Prostate gland (tissue), 2 donors: Measurements from ENCODE around the gene NID1. TPM values are rescaled to one million over a fixed set of nuclear protein-coding genes. Genes with fewer than 3 reads are reported as not detected.

Source experiments
- DNase-seq: peaks from one replicate; pipeline ENCODE4 v3.0.0-alpha.2; 2019; ENCODE audit warnings: low spot score
- H3K27ac ChIP-seq, 2 donors: fragments of 200-600 bp; sonication (generic); 2 replicates each; pipeline ENCODE4 v1.5.1; 2017 to 2019
- H3K27me3 ChIP-seq: fragments of 200-600 bp; sonication (generic); replicated peaks from 2 replicates; pipeline ENCODE4 v1.5.1; 2019; ENCODE audit not compliant: insufficient read depth
- H3K36me3 ChIP-seq, 2 donors: fragments of 200-600 bp; sonication (generic); 1 replicate in 1 of 2; 2 replicates in 1 of 2; pipeline versions ENCODE4 v1.5.1 to v1.8.1; 2017 to 2019
- H3K4me1 ChIP-seq: fragments of 200-600 bp; sonication (generic); replicated peaks from 2 replicates; pipeline ENCODE4 v1.5.1; 2019
- H3K4me3 ChIP-seq, 2 donors: fragments of 200-600 bp; sonication (generic); 2 replicates each; pipeline ENCODE4 v1.5.1; 2017 to 2019
- H3K9me3 ChIP-seq: fragments of 200-600 bp; sonication (generic); 2 replicates; pipeline ENCODE4 v1.5.1; 2017
- CTCF ChIP-seq, 4 experiments: fragments of 200-600 bp in 2 of 4; fragments of 450-650 bp in 2 of 4; sonication (generic) in 2 of 4; IDR thresholded peaks; 1 replicate in 3 of 4; 2 replicates in 1 of 4; pipeline ENCODE4 v1.5.1; 2016 to 2019; ENCODE audit warnings: antibody characterized with exemption in 4 of 4, mild to moderate bottlenecking in 2 of 4, moderate library complexity in 2 of 4
- POLR2A ChIP-seq: fragments of 450-650 bp; IDR thresholded peaks from one replicate; pipeline ENCODE4 v1.6.1; 2016; ENCODE audit warnings: antibody characterized with exemption, mild to moderate bottlenecking
- POLR2AphosphoS5 ChIP-seq: sonication (generic); formaldehyde crosslinking; IDR thresholded peaks from one replicate; pipeline ENCODE4 v1.6.1; 2017; ENCODE audit warnings: antibody characterized with exemption
- WGBS: methylation state at CpG from one replicate; pipeline ENCODE4 v1.1.5; 2018; 5-methylcytosine and 5-hydroxymethylcytosine counted together
- intact Hi-C: fragments of 100-400 bp; cut with DNase I; formaldehyde crosslinking; loops from one replicate; pipeline ENCODE4 v1.14.2; 2022
- total RNA-seq, 2 donors: library from RNA; depleted of rRNA; stranded (reverse); fragments of >200 nt; gene quantifications; one replicate each; pipeline ENCODE4 v1.1.0, GENCODE V29; 2016

The NID1 gene
- total RNA-seq = 10 to 100 TPM; 21.6 to 74.9 TPM

- TF ChIP-seq POLR2A = peak; percentile 64
- TF ChIP-seq CTCF (IDR thresholded peaks at IDR 0.05) = peak in 3 of 4 experiments; percentile 12 to 47 (median 37)
- TF ChIP-seq POLR2AphosphoS5 = peak; percentile 79
- peak within 1 kb of the TSS; percentile 86 to 92 for H3K27ac ChIP-seq
- H3K36me3 ChIP-seq = no peaks in the 10 kb centered on the region
- intact Hi-C loops = loop anchor here (5.0 to 10.0 kb wide), 2 partner anchors 48 to 200 kb away; partner anchors contain the start of gene LYST
- no peaks in the 10 kb centered on the region for H3K27me3 ChIP-seq
- no peaks in the 10 kb centered on the region for H3K9me3 ChIP-seq
- DNase-seq = peak; percentile 63
- H3K4me1 ChIP-seq = no peaks in the 10 kb centered on the region
- WGBS = under 1% methylated on average over 65 of the region's 100 CpGs
- peak within 1 kb of the TSS; percentile 61 to 82 for H3K4me3 ChIP-seq
Measured at GRCh38 chr1:236064674-236065508, at the start of gene NID1. Gene NID1, minus strand, starts transcription at chr1:236065090. Its CDS starts 11 bp downstream, at chr1:236065079.

GRCh38 chr1:236114076-236114747, 49.3 kb upstream of the NID1 start:
- Histone ChIP-seq H3K27ac (no peak overlapping the region), H3K9me3 (no peaks in the 10 kb centered on the region), H3K4me3 (no peak overlapping the region), H3K27me3 (no peaks in the 10 kb centered on the region), H3K4me1 (no peaks in the 10 kb centered on the region), H3K36me3 (no peaks in the 10 kb centered on the region)
- WGBS = 98% methylated on average over 5 of the region's 5 CpGs
- no peak for DNase-seq
- TF ChIP-seq POLR2AphosphoS5 (no peak), CTCF (IDR thresholded peaks at IDR 0.05) (no peak), POLR2A (no peak)
- intact Hi-C loops = no loop called here

GRCh38 chr1:236113324-236114032, 48.6 kb upstream of the NID1 start:
- Histone ChIP-seq H3K4me3 (no peak overlapping the region), H3K9me3 (no peaks in the 10 kb centered on the region), H3K36me3 (no peaks in the 10 kb centered on the region), H3K27ac (no peak overlapping the region), H3K4me1 (no peaks in the 10 kb centered on the region), H3K27me3 (no peaks in the 10 kb centered on the region)
- intact Hi-C loops = no loop called here
- 89% methylated on average over 15 of the region's 15 CpGs for WGBS
- no peak for DNase-seq
- TF ChIP-seq POLR2A (no peak), POLR2AphosphoS5 (no peak), CTCF (IDR thresholded peaks at IDR 0.05) (no peak)

- no peaks in the 10 kb centered on the region for H3K36me3 ChIP-seq
- no peak for TF ChIP-seq POLR2AphosphoS5
- TF ChIP-seq CTCF (IDR thresholded peaks at IDR 0.05) = no peak
- TF ChIP-seq POLR2A = no peak
- no peaks in the 10 kb centered on the region for H3K27me3 ChIP-seq
- intact Hi-C loops = no loop called here
- DNase-seq = no peak
- H3K4me3 ChIP-seq = no peak overlapping the region
- H3K9me3 ChIP-seq = no peaks in the 10 kb centered on the region
- 88% methylated on average over 6 of the region's 6 CpGs for WGBS
- H3K27ac ChIP-seq = no peak overlapping the region
- H3K4me1 ChIP-seq = no peaks in the 10 kb centered on the region
Measured at GRCh38 chr1:236112332-236112627, 47.4 kb upstream of the NID1 start.
